Effector memory CD8-positive, alpha-beta T cell (primary cell): ENCODE measurements around the gene SRGAP1.
"Not testable (repeated sequence)": the region's sequence is repeated elsewhere in the genome, so short reads cannot be mapped to it uniquely, and the experiment has no call there.

Experiments
- ATAC-seq: fragments of 150-1000 bp; cut with Tn5 transposase; replicated peaks from 2 replicates; pipeline ENCODE4 v1.10.0; 2021; ENCODE audit warnings: mild to moderate bottlenecking, moderate library complexity
- DNase-seq, 3 experiments: peaks; one replicate each; pipeline ENCODE4 v3.0.0; 2021
- H3K27ac Mint-ChIP-seq, 2 donors: one replicate each; pipeline ENCODE4 v1.8.0; 2022; ENCODE audit warnings: mild to moderate bottlenecking in 2 of 2, mixed read lengths in 2 of 2, moderate library complexity in 2 of 2
- H3K27me3 Mint-ChIP-seq, 2 donors: one replicate each; pipeline ENCODE4 v1.8.0; 2022; ENCODE audit warnings: mixed read lengths in 2 of 2
- H3K36me3 Mint-ChIP-seq: one replicate; pipeline ENCODE4 v1.8.0; 2022; ENCODE audit warnings: mild to moderate bottlenecking, moderate library complexity, mixed read lengths; ENCODE audit not compliant: insufficient read depth
- H3K4me1 Mint-ChIP-seq, 2 donors: one replicate each; pipeline ENCODE4 v1.8.0; 2022; ENCODE audit warnings: low read depth in 2 of 2, mixed read lengths in 2 of 2
- H3K4me3 Mint-ChIP-seq, 2 donors: one replicate each; pipeline ENCODE4 v1.8.0; 2022; ENCODE audit warnings: mild to moderate bottlenecking in 2 of 2, mixed read lengths in 2 of 2, moderate library complexity in 2 of 2
- H3K9me3 Mint-ChIP-seq, 2 donors: one replicate each; pipeline ENCODE4 v1.8.0; 2022; ENCODE audit warnings: mixed read lengths in 2 of 2

Gene SRGAP1

GRCh38 chr12:63863658-63864453, 19.4 kb downstream of the SRGAP1 start:
- no peak for ATAC-seq
- Mint-ChIP-seq H3K4me3 (no peak overlapping the region), H3K4me1 (no peaks in the 10 kb centered on the region)

DNA sequence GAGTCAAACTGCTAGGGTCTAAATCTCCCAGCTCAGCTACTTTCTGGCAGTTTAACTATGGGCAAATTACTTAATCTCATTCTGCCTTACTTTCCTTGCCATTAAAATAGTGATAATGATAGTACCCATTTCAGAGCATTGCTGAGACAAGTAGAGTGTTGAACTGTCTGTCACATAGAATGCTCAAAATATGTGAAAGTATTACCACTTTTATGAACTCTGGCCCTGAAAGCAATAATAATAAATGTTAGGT, 19.9 kb downstream of the SRGAP1 start:
- DNase-seq = no peak
- Mint-ChIP-seq H3K27me3 (peaks cover 7 to 14% of the 10 kb centered on the region in 2 donors), H3K36me3 (no peaks in the 10 kb centered on the region), H3K27ac (no peak overlapping the region), H3K4me1 (no peaks in the 10 kb centered on the region), H3K9me3 (no peaks in the 10 kb centered on the region), H3K4me3 (no peak overlapping the region)
- ATAC-seq = no peak

More at GRCh38 chr12:63863658-63864453, 19.4 kb downstream of the SRGAP1 start:
- H3K36me3 Mint-ChIP-seq = no peaks in the 10 kb centered on the region
- DNase-seq = no peak
- peaks cover 7 to 9% of the 10 kb centered on the region in 2 donors for H3K27me3 Mint-ChIP-seq
- no peak overlapping the region for H3K27ac Mint-ChIP-seq
- H3K9me3 Mint-ChIP-seq = no peaks in the 10 kb centered on the region

GRCh38 chr12:63865448-63865847, 20.9 kb downstream of the SRGAP1 start:
- DNase-seq (no peak), ATAC-seq (no peak)
- Mint-ChIP-seq H3K27me3 (peaks cover 7 to 25% of the 10 kb centered on the region in 2 donors), H3K4me1 (no peaks in the 10 kb centered on the region), H3K27ac (no peak overlapping the region), H3K9me3 (no peaks in the 10 kb centered on the region), H3K4me3 (no peak overlapping the region), H3K36me3 (no peaks in the 10 kb centered on the region)

DNA sequence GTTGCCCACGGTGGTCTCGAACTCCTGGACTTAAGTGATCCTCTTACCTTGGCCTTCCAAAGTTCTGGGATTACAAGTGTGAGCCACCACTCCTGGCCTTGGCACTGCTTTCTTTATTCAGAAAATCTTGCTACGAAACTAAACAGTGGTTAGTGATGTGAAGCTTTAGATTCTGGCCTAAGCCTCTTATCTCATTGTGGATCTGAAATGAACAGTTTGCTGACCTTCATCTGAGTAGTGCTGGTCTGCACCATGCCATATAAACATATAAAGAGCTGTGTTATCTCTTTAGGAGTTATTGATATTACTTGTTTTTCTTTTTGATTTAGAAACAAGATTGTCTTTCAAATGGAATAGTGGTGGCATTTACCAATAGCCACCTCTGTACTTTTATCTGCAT, 22.6 kb downstream of the SRGAP1 start:
- H3K4me1 Mint-ChIP-seq = no peaks in the 10 kb centered on the region
- ATAC-seq (no peak), DNase-seq (no peak)
- H3K27me3 Mint-ChIP-seq = peaks cover 22 to 41% of the 10 kb centered on the region in 2 donors
- H3K4me3 Mint-ChIP-seq = no peak overlapping the region
- no peaks in the 10 kb centered on the region for H3K36me3 Mint-ChIP-seq
- no peaks in the 10 kb centered on the region for H3K9me3 Mint-ChIP-seq
- H3K27ac Mint-ChIP-seq = no peak overlapping the region

DNA sequence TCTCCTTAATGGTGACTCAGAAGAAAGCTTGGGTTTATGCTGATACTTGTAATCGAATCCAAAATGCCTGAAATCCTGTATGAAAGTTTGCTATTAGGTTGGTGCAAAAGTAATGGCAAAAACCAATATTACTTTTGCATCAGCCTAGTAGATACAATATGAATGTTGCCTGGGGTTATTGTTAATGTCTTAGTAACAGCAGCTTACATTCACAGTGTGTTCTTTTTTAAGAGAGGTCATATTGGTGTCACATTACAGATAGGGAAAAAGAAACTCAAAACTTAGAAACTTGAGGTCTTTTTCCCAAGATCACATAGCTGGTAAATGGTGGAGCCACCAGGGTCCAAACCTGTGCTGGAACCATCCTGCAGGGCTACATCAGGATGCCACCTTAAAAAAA, 25.2 kb downstream of the SRGAP1 start:
- no peaks in the 10 kb centered on the region for H3K4me1 Mint-ChIP-seq
- H3K9me3 Mint-ChIP-seq = no peaks in the 10 kb centered on the region
- peaks cover 30 to 52% of the 10 kb centered on the region in 2 donors for H3K27me3 Mint-ChIP-seq
- no peak overlapping the region for H3K4me3 Mint-ChIP-seq
- no peaks in the 10 kb centered on the region for H3K36me3 Mint-ChIP-seq
- H3K27ac Mint-ChIP-seq = no peak overlapping the region
- ATAC-seq = no peak
- DNase-seq = no peak

- no peak for DNase-seq
- peaks cover 30 to 52% of the 10 kb centered on the region in 2 donors for H3K27me3 Mint-ChIP-seq
- no peak for ATAC-seq
- H3K9me3 Mint-ChIP-seq = no peaks in the 10 kb centered on the region
- no peaks in the 10 kb centered on the region for H3K4me1 Mint-ChIP-seq
- no peak overlapping the region for H3K27ac Mint-ChIP-seq
- H3K4me3 Mint-ChIP-seq = no peak overlapping the region
- H3K36me3 Mint-ChIP-seq = no peaks in the 10 kb centered on the region
Observed at GRCh38 chr12:63870838-63871237, 26.3 kb downstream of the SRGAP1 start.

DNA sequence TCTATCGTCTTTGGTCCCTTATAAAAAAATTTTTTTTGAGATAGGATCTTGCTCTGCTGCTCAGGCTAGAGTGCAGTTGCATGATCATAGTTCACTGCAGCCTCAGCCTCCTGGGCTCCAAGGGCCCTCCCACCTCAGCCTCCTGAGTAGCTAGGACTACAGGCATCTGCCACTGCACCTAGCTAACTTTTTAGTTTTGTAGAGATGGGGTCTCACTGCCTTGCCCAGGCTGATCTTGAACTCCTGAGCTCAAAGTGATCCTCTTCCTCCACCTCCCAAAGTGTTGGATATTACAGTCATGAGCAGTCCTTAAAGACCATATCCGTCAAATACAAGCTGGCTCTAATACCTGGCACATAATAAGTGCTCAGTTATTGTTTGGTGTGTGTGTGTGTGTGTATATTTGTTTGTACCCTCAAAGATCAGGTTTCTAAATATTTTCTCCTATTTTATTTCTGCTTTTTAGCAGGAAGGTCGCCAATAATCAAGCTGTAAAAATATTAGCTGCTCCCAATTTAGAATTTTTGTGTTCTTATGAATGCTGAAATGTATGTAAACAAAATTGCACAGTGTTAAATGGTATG, 30.5 kb downstream of the SRGAP1 start:
- no peaks in the 10 kb centered on the region for H3K36me3 Mint-ChIP-seq
- peaks cover 25 to 36% of the 10 kb centered on the region in 2 donors for H3K27me3 Mint-ChIP-seq
- ATAC-seq = no peak
- H3K9me3 Mint-ChIP-seq = no peaks in the 10 kb centered on the region
- DNase-seq = no peak
- H3K4me3 Mint-ChIP-seq = no peak overlapping the region
- H3K27ac Mint-ChIP-seq = no peak overlapping the region
- H3K4me1 Mint-ChIP-seq = no peaks in the 10 kb centered on the region

- DNase-seq = no peak
- Mint-ChIP-seq H3K9me3 (no peaks in the 10 kb centered on the region), H3K27ac (no peak overlapping the region), H3K4me3 (no peak overlapping the region), H3K36me3 (no peaks in the 10 kb centered on the region), H3K27me3 (peaks cover 30 to 36% of the 10 kb centered on the region in 2 donors), H3K4me1 (no peaks in the 10 kb centered on the region)
- ATAC-seq = no peak
Observed at GRCh38 chr12:63875703-63876102, 31.2 kb downstream of the SRGAP1 start.

DNA sequence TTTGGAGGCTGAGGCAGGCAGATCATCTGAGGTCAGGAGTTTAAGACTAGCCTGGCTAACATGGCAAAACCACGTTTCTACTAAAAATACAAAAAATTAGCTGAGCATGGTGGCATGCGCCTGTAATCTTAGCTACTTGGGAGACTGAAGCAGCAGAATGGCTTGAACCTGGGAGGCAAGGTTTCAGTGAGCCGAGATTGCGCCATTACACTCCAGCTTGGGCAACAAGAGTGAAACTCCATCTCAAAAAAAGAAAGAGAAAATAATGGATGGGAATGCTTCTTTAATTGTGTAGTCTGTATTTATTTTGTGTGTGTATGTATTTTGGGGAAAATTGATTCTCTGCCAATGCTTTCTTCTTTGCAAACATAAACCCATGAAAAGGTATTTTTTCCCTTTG, 32.5 kb downstream of the SRGAP1 start:
- DNase-seq (no peak), ATAC-seq (no peak)
- Mint-ChIP-seq H3K27ac (no peak overlapping the region), H3K9me3 (no peaks in the 10 kb centered on the region), H3K36me3 (no peaks in the 10 kb centered on the region), H3K4me3 (no peak overlapping the region), H3K4me1 (no peaks in the 10 kb centered on the region), H3K27me3 (peaks cover 18 to 27% of the 10 kb centered on the region in 2 donors)

DNA sequence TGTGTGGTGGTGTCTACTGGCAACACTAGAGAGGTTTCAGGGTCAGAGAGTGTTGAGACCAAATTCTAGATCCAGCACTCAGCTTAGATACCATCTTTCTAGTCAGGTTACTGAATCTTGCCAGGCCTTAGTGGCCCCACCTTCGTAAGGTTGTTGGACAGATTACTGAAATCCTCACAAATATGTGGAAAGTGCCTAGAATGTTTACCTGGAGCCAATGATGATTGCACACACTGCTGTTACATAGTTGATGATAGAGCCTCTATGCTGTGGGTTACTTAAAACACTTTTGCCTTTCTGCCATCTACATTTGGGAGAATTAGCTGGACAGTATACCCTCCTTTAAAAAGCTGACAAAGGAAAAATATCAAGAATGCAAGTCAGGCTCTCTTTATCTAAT, 33.2 kb downstream of the SRGAP1 start:
- ATAC-seq (no peak), DNase-seq (no peak)
- Mint-ChIP-seq H3K36me3 (no peaks in the 10 kb centered on the region), H3K4me1 (no peaks in the 10 kb centered on the region), H3K9me3 (no peaks in the 10 kb centered on the region), H3K4me3 (no peak overlapping the region), H3K27me3 (peaks cover 13 to 19% of the 10 kb centered on the region in 2 donors), H3K27ac (no peak overlapping the region)

DNA sequence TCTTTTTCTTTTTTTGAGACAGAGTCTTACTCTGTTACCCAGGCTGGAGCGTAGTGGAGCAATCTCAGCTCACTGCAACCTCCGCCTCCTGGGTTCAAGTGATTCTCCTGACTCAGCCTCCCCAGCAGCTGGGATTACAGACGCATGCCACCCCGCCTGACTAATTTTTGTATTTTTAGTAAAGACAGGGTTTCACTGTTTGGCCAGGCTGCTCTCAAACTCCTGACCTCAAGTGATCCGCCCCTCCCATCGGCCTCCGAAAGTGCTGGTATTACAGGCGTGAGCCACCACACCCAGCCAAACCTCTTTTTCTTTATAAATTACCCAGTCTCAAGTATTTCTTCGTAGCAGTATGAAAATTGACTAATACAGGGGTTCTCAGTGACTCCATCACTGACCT, 35.7 kb downstream of the SRGAP1 start:
- not testable (repeated sequence) for H3K27ac Mint-ChIP-seq, H3K9me3 Mint-ChIP-seq, H3K4me3 Mint-ChIP-seq, H3K36me3 Mint-ChIP-seq, DNase-seq, H3K4me1 Mint-ChIP-seq, ATAC-seq
- H3K27me3 Mint-ChIP-seq = peaks cover 10 to 15% of the 10 kb centered on the region in 2 donors

GRCh38 chr12:63880742-63881263, 36.3 kb downstream of the SRGAP1 start:
- ATAC-seq = no peak
- no peaks in the 10 kb centered on the region for H3K4me1 Mint-ChIP-seq
- H3K27me3 Mint-ChIP-seq = peaks cover 10 to 15% of the 10 kb centered on the region in 2 donors
- H3K9me3 Mint-ChIP-seq = no peaks in the 10 kb centered on the region
- H3K4me3 Mint-ChIP-seq = no peak overlapping the region
- no peak overlapping the region for H3K27ac Mint-ChIP-seq
- no peak for DNase-seq
- no peaks in the 10 kb centered on the region for H3K36me3 Mint-ChIP-seq

- H3K4me3 Mint-ChIP-seq = no peak overlapping the region
- no peaks in the 10 kb centered on the region for H3K4me1 Mint-ChIP-seq
- no peaks in the 10 kb centered on the region for H3K9me3 Mint-ChIP-seq
- no peaks in the 10 kb centered on the region for H3K36me3 Mint-ChIP-seq
- ATAC-seq (no peak), DNase-seq (no peak)
- peaks cover 12 to 24% of the 10 kb centered on the region in 2 donors for H3K27me3 Mint-ChIP-seq
- no peak overlapping the region for H3K27ac Mint-ChIP-seq
Observed at GRCh38 chr12:63882844-63883243, 38.3 kb downstream of the SRGAP1 start.

DNA sequence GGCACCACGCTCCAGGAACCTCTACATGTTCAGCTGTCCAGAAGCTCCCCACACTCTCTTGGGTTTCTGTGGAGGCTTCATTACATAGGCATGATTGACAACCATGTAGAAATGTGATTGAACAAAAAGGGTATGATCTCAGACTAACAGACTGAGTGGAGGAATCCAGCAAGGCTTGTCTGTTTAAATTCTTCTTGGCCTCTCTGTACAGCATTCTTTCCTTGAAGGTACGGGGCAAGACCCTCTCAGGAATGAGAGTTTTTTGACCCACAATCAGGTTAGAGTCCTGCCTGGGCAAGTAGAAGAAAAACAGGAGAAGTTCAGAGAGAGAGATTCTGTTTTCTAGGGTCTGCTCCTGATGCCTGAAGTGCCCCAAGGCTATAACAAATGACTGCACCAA, 40.9 kb downstream of the SRGAP1 start:
- ATAC-seq (no peak), DNase-seq (no peak)
- H3K27ac Mint-ChIP-seq = no peak overlapping the region
- H3K9me3 Mint-ChIP-seq = no peaks in the 10 kb centered on the region
- H3K36me3 Mint-ChIP-seq = no peaks in the 10 kb centered on the region
- peaks cover 12 to 32% of the 10 kb centered on the region in 2 donors for H3K27me3 Mint-ChIP-seq
- H3K4me1 Mint-ChIP-seq = no peaks in the 10 kb centered on the region
- H3K4me3 Mint-ChIP-seq = no peak overlapping the region
